Brain microvascular endothelial cell (primary cell): ENCODE measurements around the gene METTL6.

Source experiments
- DNase-seq: peaks from one replicate; pipeline ENCODE4 v3.0.0-alpha.2; 2020
- H3K27ac ChIP-seq: fragments of 250-450 bp; sonication (Bioruptor Pico); 2 replicates; pipeline ENCODE4 v1.5.1; 2020; ENCODE audit warnings: mild to moderate bottlenecking, moderate library complexity
- H3K27me3 ChIP-seq: fragments of 250-450 bp; sonication (Bioruptor Pico); replicated peaks from 2 replicates; pipeline ENCODE4 v1.5.1; 2020; ENCODE audit warnings: mild to moderate bottlenecking
- H3K36me3 ChIP-seq: fragments of 250-450 bp; sonication (Bioruptor Pico); replicated peaks from 2 replicates; pipeline ENCODE4 v1.5.1; 2020; ENCODE audit warnings: mild to moderate bottlenecking
- H3K4me3 ChIP-seq: 2 replicates; pipeline ENCODE4 v1.5.1; 2011; ENCODE audit warnings: low read depth, mild to moderate bottlenecking, control low read depth, low read length, moderate library complexity
- CTCF ChIP-seq: IDR thresholded peaks from 2 replicates; pipeline ENCODE4 v1.5.1; 2011; ENCODE audit warnings: low read depth, mild to moderate bottlenecking, moderate library complexity, low read length, control low read depth, inconsistent platforms; ENCODE audit errors: missing control alignments
- in situ Hi-C: cut with HindIII; loops from 2 replicates; pipeline ENCODE4 v1.10.0; 2017; ENCODE audit warnings: low sequenced_read_pairs, low pct_ligation_motif_present

Gene METTL6

GRCh38 chr3:15440891-15441290, 13.5 kb upstream of the METTL6 start:
- Histone ChIP-seq H3K36me3 (peaks cover 33% of the 10 kb centered on the region), H3K4me3 (no peak overlapping the region), H3K27me3 (no peaks in the 10 kb centered on the region), H3K27ac (no peak overlapping the region)
- peak; percentile 9 for DNase-seq
- TF ChIP-seq CTCF = no peak
- in situ Hi-C loops = no loop called here

GRCh38 chr3:15439476-15439875, 12.1 kb upstream of the METTL6 start:
- in situ Hi-C loops = no loop called here
- DNase-seq = no peak
- no peak overlapping the region for H3K4me3 ChIP-seq
- H3K36me3 ChIP-seq = peaks cover 45% of the 10 kb centered on the region
- no peaks in the 10 kb centered on the region for H3K27me3 ChIP-seq
- H3K27ac ChIP-seq = no peak overlapping the region
- no peak for TF ChIP-seq CTCF

GRCh38 chr3:15438983-15439382, 11.6 kb upstream of the METTL6 start:
- Histone ChIP-seq H3K27ac (no peak overlapping the region), H3K4me3 (no peak overlapping the region), H3K36me3 (peaks cover 49% of the 10 kb centered on the region), H3K27me3 (no peaks in the 10 kb centered on the region)
- no peak for TF ChIP-seq CTCF
- no peak for DNase-seq
- in situ Hi-C loops = no loop called here

- DNase-seq = no peak
- Histone ChIP-seq H3K27ac (no peak overlapping the region), H3K4me3 (no peak overlapping the region), H3K36me3 (peaks cover 56% of the 10 kb centered on the region), H3K27me3 (no peaks in the 10 kb centered on the region)
- TF ChIP-seq CTCF = no peak
- in situ Hi-C loops = no loop called here
These were observed 8.9 kb upstream of the METTL6 start for GRCh38 chr3:15436246-15436645.

GRCh38 chr3:15434756-15435155, 7.4 kb upstream of the METTL6 start:
- no peaks in the 10 kb centered on the region for H3K27me3 ChIP-seq
- H3K4me3 ChIP-seq = no peak overlapping the region
- peaks cover 54% of the 10 kb centered on the region for H3K36me3 ChIP-seq
- no peak for DNase-seq
- H3K27ac ChIP-seq = no peak overlapping the region
- in situ Hi-C loops = no loop called here
- TF ChIP-seq CTCF = no peak

GRCh38 chr3:15433531-15433930, 6.2 kb upstream of the METTL6 start:
- H3K36me3 ChIP-seq = peaks cover 46% of the 10 kb centered on the region
- H3K4me3 ChIP-seq = no peak overlapping the region
- no peak overlapping the region for H3K27ac ChIP-seq
- H3K27me3 ChIP-seq = no peaks in the 10 kb centered on the region
- TF ChIP-seq CTCF = no peak
- in situ Hi-C loops = no loop called here
- no peak for DNase-seq
